NCI-H1092 (cell line): ENCODE data around the gene DPP7.
"Not testable (repeated sequence)": the region's sequence is repeated elsewhere in the genome, so short reads cannot be mapped to it uniquely, and the experiment has no call there.

Source experiments
- DNase-seq: peaks from one replicate; lab custom pipeline; 2025; lab: John Stamatoyannopoulos, UW

The DPP7 gene

DNA sequence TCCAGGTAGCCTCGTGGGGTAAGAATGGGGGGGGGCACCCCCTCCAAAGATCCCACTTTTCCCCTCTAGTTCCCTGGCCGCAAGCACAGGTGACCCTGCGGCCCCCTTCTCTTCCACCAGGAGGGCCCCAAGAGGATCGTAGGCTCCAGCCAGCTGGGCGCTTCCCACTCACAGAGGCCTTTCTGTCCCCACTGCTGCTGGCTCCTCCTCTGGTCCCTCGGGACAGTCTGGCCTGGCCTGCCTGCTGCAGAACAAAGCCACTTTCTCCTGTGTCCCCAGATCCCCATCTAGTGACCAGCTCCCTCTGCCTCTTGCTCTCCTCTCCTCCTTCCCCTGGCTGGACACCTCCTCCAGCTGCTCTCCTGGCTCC lies 43.6 kb downstream of the DPP7 start:
- DNase-seq = peak; percentile 43

DNA sequence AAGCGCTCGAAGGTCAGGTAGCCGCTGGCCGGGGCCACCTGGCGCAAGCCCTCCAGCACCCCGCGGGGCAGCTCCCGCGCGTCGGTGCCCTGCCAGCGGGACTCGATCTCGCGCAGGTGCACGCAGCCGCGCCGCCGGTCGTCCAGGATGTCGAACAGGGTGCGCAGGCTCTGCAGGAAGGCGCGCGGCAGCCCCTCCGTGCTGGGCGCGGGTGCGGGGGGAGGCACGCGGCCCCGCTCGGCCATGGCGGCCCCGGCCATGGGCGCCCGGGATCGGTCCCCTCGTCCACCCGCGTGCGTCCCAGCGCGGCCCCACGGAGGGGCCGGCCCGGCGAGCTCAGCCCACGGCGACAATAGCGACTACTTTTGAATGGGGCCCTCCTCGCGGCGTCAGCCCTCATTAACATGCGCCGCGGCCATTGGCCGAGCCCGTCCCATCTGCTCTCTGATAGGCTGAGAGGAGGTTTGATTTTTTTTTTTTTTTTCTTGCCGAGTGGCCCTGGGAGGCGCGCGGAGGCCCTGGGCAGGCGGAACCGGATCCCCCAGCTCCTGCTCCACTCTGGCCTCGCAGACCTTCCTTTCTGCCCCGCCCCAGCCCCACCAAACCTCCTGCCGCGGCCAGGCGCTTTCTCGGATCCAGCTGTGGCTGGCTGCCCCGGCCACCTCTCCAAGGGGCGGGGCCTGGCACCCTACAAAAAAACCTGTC lies 44.2 kb downstream of the DPP7 start, which contains the start of gene SAPCD2:
SAPCD2 (minus strand) TSS at position 357 of the 705 bp plus-strand sequence; CDS start at position 260, 97 bp downstream.
- DNase-seq = peak; percentile 92

DNA sequence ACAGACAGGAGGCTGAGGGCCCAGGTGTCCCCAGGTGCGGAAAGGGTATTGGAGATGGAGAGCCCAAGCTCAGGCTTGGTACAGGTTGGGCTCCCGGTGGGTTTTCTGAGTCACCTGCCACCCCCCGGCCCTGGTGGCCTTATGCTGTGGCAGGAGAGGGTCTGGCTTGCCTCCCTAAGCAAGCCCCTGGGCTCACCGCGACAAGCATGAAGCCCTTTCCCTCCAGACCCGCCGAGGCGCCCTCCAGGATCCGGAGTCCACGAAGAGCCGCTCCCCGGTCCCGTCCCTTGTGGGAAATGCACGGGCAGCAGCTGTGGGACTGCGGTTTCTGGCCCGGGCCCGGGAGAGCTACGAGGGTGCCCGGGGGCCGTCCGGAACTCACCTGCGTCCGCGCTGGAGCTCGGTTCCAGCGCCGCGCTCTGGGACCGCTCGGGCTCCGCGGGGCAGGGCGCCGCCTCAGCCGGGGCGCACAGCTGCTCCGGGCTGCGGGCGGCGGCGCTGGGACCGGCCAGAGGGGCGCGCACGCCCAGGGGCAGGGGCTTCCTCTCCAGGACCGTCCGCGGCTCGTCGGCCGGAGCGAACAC lies 44.9 kb downstream of the DPP7 start:
- no peak for DNase-seq

DNA sequence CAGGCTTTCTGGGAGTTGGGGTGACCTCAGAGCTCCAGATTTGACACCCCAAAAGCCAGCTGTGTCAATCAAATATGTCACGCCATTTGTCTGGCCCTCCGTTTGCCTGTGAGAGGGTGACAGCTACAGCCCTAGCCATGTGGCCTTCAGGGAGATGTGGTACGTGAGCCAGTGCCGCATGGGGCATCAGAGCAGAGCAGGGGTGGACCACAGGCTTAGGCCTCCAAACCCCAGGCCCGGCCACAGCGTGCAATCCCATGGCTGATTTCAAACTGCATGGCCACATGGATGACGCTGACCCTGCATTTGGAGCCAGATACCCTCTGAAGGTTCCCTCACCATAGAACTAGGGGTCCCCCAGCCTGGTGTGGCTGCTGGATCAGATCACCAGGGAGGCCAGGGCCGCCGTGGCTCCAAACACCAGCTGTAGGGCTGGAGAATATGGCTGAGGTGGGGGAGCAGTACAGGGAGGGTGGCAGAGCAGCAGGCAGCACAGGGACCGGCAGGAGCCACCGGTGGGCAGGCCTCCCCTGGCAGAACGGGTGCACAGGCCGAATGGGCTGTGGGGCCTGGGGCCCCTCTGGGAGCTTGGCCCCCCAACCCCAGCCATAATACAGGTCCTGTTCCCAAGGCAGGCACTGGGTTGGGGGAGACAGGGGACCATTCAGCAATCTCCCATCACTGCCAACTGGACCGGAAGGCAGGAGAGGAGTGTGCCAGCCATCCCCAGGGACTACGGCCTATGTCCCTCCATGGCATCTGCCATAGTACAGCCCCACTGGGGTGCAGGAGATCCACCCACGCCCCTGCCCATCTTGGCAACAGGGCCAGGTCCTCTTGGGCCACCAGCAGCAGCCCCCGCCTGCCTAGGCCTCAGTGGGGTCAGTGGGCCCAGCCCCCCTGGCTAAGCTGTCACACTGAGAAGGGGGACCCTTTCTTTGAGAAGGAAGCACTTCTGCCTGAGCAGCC lies 45.7 kb downstream of the DPP7 start:
- DNase-seq = no peak

DNA sequence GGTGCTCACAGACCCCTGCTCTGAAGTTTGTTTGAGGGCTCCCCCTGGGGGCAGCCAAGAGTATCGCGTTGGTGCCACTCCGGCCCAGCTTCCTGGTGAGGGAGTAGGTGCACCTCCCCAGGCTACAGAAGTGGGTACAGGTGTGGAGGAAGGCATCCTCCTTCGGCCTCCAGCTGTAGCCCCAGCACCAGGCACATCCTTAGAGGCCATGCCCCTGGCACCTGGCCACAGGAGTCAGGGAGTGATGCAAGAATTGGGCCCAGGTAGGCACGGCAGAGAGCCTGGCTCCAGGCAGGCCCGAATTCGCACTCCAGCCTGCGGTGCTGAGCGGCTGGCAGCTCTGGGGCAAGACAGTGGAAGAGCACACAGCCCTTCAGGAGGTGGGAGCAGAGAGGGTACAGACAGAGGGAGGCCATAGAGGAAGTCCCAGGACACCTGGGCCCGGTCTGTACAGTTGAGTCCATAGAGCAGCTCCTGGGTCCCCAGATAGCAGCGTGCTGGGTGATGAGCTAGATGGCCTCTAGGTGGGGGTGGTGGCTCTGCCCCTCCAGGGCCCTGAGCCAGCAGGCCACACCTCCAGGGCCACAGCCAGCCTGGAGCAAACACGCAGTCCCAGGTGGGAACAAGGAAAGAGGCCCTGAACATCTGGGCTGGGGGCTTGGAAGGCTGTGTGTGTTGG lies 46.5 kb downstream of the DPP7 start:
- peak; percentile 76 for DNase-seq

DNA sequence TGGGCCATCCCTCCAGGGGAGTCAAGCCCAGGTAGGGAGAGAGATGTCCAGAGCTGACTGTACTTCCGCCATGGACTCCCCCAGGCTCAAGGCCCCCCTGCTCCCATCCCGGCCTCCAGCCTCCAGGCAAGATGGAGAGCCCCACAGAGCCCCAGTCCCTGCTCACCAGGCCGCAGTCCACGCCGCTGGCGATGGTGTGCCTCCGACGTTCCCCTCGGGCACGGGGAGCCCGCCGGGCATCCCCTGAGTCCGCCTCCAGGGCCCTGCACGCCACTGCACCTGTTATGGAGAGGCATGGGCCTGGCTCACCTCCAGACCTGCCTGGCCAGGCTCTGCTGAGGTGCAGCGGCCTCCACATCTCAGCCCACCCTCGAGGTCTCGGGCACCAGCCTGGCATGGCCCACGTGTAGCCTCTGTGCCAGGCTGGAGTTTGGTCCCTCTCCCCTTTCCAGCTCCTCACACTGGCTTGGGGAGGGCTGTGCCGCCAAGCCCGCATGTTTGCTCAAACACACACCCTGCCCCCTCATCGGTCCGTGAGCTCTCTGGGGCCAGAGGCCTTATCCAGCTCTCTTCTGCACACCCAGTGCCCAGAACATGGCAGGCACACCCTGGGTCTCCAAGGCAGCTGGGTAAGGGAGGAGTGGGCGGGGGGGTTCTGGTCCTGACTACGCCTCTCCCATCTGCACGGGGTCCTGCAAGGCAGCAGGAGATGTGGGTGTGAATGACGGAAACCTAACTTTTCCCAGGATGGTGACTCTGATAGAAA lies 48.3 kb downstream of the DPP7 start:
- DNase-seq = no peak

DNA sequence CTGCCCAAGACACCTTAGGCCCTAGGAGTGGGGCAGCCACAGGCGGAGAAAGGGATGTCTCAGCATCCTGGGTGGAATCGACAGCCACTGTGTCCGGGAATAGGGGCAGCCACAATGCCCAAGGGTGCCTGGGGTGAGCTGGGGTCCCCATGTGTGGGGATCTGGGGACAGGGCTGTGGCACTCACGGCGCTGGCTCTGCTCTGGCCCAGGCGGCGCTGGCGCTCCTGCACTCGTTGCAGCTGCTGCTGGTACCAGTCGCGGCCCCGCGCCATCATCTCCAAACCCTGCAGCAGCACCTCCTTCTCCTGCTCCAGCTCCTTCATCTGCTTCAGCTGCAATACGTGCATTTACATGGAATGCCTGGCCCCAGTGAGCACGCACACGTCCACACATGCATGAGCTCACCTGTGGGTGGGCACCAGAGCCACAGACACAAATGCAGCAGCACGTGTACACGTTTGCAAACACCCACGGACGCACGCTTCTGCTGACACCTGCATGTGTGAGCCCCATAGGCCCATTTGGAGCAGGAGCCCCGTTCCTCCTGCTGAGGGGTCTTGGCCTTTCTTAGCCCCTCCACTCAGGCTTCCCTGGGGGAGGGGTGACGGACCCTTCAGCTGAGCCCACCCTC lies 49.1 kb downstream of the DPP7 start:
- DNase-seq = no peak

DNA sequence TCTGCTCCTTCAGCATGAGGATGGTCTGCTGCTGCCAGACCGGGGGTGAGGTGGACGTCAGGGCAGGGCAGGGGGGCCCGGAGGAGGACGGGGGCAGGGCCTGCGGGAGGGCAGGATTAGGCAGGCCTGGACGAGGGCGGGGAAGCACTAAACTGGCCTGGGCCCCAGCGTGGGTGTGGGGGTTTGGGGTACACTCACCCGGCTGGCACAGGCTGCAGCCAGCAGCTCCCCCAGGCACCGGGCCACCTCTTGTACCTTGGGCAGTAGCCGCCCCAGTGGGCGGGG lies 49.7 kb downstream of the DPP7 start:
- DNase-seq = no peak

DNA sequence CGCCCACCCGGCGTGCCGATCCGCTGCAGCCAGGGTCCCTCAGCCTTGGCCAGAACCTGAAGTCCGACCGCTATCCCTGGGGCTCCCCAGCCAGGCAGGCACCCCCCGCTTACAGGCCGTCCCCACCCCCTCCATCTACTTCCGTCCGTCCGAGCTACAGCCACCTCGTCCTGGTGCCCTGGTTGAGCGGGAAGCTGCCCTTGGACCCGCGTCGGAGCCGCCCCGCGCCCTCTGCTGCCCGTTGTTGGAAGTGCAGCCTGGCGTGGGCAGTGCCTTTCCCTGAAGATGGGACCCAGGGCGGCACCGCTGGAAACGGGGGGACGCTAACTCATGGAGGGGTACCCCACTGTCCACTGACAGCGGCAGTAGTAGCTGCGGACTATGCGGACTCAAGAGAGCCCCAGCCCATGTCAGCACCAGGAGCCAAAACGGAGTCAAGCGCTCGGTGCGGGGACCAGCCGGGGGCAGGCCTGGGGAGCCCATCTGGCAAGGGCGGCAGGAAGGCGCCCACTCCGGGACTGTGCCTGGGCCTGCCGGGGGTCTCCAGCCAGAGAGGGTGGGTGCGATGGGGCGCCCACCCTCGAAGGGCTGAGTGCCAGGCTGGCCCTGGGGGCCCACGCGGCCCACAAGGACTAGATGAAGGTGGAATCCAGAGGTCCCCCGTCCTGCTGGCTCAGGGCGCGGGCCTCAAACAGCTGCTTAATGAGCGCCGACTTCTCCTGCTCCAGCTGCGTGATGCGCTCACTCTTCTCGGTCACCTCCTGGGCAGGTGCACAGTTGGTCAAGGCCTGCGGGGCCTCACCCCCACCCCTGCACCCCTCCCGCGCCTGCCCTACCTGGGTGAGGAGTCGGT lies 50.3 kb downstream of the DPP7 start:
- DNase-seq = peak; percentile 10

DNA sequence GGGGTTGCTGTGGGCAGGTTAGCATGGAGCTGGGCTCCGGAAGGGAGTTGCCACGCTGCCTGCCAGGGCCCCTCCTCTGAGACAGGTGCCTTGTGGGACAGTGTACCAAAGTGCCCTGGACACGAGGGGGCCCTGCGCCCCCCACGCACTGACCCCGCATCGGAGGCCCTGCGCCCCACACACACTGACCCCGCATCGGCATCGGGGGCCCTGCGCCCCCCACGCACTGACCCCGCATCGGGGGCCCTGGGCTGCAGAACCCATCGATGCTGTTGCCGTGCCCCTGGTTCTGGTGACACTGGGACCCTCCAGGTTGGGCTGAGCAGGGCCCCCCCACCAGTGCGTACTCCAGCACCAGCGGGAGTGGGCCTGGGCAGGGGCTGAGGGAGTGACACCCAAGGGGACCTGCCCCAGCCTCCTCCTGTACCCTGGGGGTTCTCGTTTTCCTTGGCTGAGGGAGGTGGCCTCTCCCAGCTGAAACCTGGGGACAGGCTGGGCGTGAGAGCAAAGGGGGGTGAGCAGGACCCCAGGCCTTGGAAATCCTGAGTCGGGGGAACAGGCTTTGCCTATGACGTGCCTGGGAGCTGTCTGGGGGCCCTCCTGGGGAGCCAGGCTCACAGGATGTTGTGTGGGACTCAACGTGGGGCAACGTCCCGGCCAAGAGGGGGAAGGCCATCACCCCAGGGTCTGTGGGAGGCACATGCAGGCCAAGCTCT lies 51.1 kb downstream of the DPP7 start:
- no peak for DNase-seq

DNA sequence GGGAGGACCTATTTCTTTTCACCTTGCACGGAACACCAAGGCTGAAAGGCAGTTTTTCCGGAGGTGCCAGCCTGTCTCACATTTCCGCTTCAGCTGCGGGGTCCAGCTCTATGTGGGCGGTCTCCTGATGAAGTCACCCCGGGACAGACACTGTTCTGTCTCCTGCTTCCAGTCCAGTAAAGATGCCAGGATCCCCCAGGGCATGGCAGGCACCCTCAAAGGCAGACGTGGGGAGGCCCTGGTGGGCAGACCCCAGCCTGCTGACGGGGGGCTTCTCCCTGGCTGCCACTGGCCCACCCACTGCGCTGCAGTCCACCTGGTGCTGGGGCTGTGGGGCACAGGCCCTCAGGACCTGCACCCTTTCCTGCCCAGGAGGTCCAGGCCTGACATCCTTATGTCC lies 51.7 kb downstream of the DPP7 start:
- not testable (repeated sequence) for DNase-seq

DNA sequence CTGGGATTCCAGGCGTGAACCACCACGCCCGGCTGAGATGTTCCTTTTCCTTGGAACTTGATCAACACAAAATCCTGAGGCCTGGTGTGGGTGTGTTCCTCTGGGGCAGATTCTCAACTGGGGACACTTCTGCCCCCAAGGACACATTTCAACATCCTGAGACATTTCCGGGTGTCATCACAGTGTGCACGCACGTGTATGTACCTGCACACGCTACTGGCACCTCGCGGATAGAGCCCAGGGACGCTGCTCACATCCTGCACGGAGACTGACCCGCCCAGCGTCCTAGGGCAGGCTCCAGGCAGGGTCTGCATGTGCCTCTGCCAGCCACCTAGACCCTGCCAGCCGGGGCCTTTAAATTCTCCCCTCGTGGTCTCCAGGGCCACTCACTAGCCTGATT lies 52.1 kb downstream of the DPP7 start:
- DNase-seq = no peak
